SK-N-MC (cell line): ENCODE results near the gene TMEM232.
"Not testable (repeated sequence)": the region's sequence is repeated elsewhere in the genome, so short reads cannot be mapped to it uniquely, and the experiment has no call there.

Source experiments
- DNase-seq: peaks from one replicate; pipeline ENCODE4 v3.0.0-alpha.2; 2011; ENCODE audit warnings: low read depth, low spot score
- H3K27ac ChIP-seq: fragments of 200-600 bp; sonication (generic); 2 replicates; pipeline ENCODE4 v1.5.1; 2016; ENCODE audit warnings: mixed run types
- H3K36me3 ChIP-seq: fragments of 200-600 bp; sonication (generic); 2 replicates; pipeline ENCODE4 v1.6.1; 2017; ENCODE audit warnings: antibody characterized with exemption, low read length, mixed read lengths; ENCODE audit not compliant: insufficient read depth
- H3K4me3 ChIP-seq: fragments of 200-600 bp; sonication (generic); 2 replicates; pipeline ENCODE4 v1.5.1; 2016
- H3K9ac ChIP-seq: fragments of 200-600 bp; sonication (generic); 2 replicates; pipeline ENCODE4 v1.8.0; 2017; ENCODE audit warnings: mixed run types, mixed read lengths; ENCODE audit not compliant: insufficient read length
- H3K9me3 ChIP-seq: fragments of 200-600 bp; sonication (generic); 2 replicates; pipeline ENCODE4 v1.6.1; 2017; ENCODE audit warnings: low read depth, mild to moderate bottlenecking, antibody characterized with exemption, low read length, moderate library complexity, mixed read lengths
- EZH2 ChIP-seq: fragments of 200-600 bp; sonication (generic); IDR thresholded peaks from one replicate; pipeline ENCODE4 v1.6.1; 2017; ENCODE audit warnings: antibody characterized with exemption
- FOXP2 ChIP-seq: optimal IDR thresholded peaks from 2 replicates; pipeline ENCODE3; 2011; ENCODE audit warnings: mild to moderate bottlenecking, moderate library complexity; ENCODE audit not compliant: insufficient read depth; ENCODE audit errors: extremely low read length, control extremely low read depth
- POLR2AphosphoS5 ChIP-seq: IDR thresholded peaks from 2 replicates; pipeline ENCODE4 v1.6.1; 2012; ENCODE audit warnings: mild to moderate bottlenecking, low read depth, low read length, borderline replicate concordance

Gene TMEM232

GRCh38 chr5:110687485-110687884 is 39.0 kb downstream of the TMEM232 start:
- Histone ChIP-seq H3K36me3 (no peaks in the 10 kb centered on the region), H3K4me3 (no peak overlapping the region), H3K9ac (no peak overlapping the region), H3K9me3 (no peaks in the 10 kb centered on the region), H3K27ac (no peak overlapping the region)
- TF ChIP-seq EZH2 (no peak), FOXP2 (no peak)
- no peak for DNase-seq

GRCh38 chr5:110686270-110686669 is 40.2 kb downstream of the TMEM232 start:
- Histone ChIP-seq H3K4me3 (no peak overlapping the region), H3K36me3 (no peaks in the 10 kb centered on the region), H3K27ac (no peak overlapping the region), H3K9ac (no peak overlapping the region), H3K9me3 (no peaks in the 10 kb centered on the region)
- DNase-seq, result no peak
- TF ChIP-seq POLR2AphosphoS5 (no peak), EZH2 (no peak), FOXP2 (no peak)

GRCh38 chr5:110681953-110682352 is 44.5 kb downstream of the TMEM232 start:
- TF ChIP-seq EZH2, result no peak
- TF ChIP-seq FOXP2, result no peak
- TF ChIP-seq POLR2AphosphoS5, result no peak
- DNase-seq, result no peak
- Histone ChIP-seq H3K36me3 (no peaks in the 10 kb centered on the region), H3K4me3 (no peak overlapping the region), H3K9me3 (no peaks in the 10 kb centered on the region), H3K27ac (no peak overlapping the region), H3K9ac (no peak overlapping the region)

- H3K27ac ChIP-seq, result no peak overlapping the region
- TF ChIP-seq POLR2AphosphoS5 (no peak), EZH2 (no peak), FOXP2 (no peak)
- H3K9ac ChIP-seq, result no peak overlapping the region
- no peaks in the 10 kb centered on the region for H3K9me3 ChIP-seq
- DNase-seq, result no peak
- no peaks in the 10 kb centered on the region for H3K36me3 ChIP-seq
- H3K4me3 ChIP-seq, result no peak overlapping the region
These were observed 45.4 kb downstream of the TMEM232 start for GRCh38 chr5:110681109-110681508.

GRCh38 chr5:110676554-110676953 is 49.9 kb downstream of the TMEM232 start:
- not testable (repeated sequence) for H3K36me3 ChIP-seq, H3K9ac ChIP-seq, H3K9me3 ChIP-seq, DNase-seq, H3K27ac ChIP-seq, H3K4me3 ChIP-seq

- no peaks in the 10 kb centered on the region for H3K36me3 ChIP-seq
These were observed 61.2 kb downstream of the TMEM232 start for GRCh38 chr5:110665184-110665726.

GRCh38 chr5:110663525-110663924 is 62.9 kb downstream of the TMEM232 start:
- Histone ChIP-seq H3K9me3 (no peaks in the 10 kb centered on the region), H3K36me3 (no peaks in the 10 kb centered on the region), H3K27ac (no peak overlapping the region), H3K4me3 (no peak overlapping the region), H3K9ac (no peak overlapping the region)
- TF ChIP-seq EZH2, result no peak
- no peak for TF ChIP-seq FOXP2
- no peak for TF ChIP-seq POLR2AphosphoS5
- no peak for DNase-seq

More at GRCh38 chr5:110665184-110665726, 61.2 kb downstream of the TMEM232 start:
- no peak overlapping the region for H3K9ac ChIP-seq
- H3K27ac ChIP-seq, result no peak overlapping the region
- TF ChIP-seq FOXP2 (no peak), POLR2AphosphoS5 (no peak), EZH2 (no peak)
- DNase-seq, result no peak
- H3K9me3 ChIP-seq, result no peaks in the 10 kb centered on the region
- H3K4me3 ChIP-seq, result no peak overlapping the region

- no peak for TF ChIP-seq EZH2
- no peak for TF ChIP-seq POLR2AphosphoS5
- TF ChIP-seq FOXP2, result no peak
- no peak overlapping the region for H3K4me3 ChIP-seq
- no peak overlapping the region for H3K27ac ChIP-seq
- no peak for DNase-seq
- H3K9me3 ChIP-seq, result no peaks in the 10 kb centered on the region
- no peaks in the 10 kb centered on the region for H3K36me3 ChIP-seq
- H3K9ac ChIP-seq, result no peak overlapping the region
These were observed 68.5 kb downstream of the TMEM232 start for GRCh38 chr5:110658006-110658405.

GRCh38 chr5:110653231-110653970 is 73.1 kb downstream of the TMEM232 start:
- DNase-seq, result no peak
- Histone ChIP-seq H3K9ac (no peak overlapping the region), H3K27ac (no peak overlapping the region), H3K9me3 (no peaks in the 10 kb centered on the region), H3K36me3 (no peaks in the 10 kb centered on the region), H3K4me3 (no peak overlapping the region)
- no peak for TF ChIP-seq FOXP2
- no peak for TF ChIP-seq POLR2AphosphoS5
- TF ChIP-seq EZH2, result no peak
